Panc1 (cell line): ENCODE measurements around the gene SRPX2. TPM values are rescaled to one million over a fixed set of nuclear protein-coding genes. Genes with fewer than 3 reads are reported as not detected.

Source experiments
- ATAC-seq: fragments of 200-7000 bp; cut with Tn5 transposase; 2 replicates; pipeline ENCODE4 v1.9.1; 2020; ENCODE audit warnings: mild to moderate bottlenecking, moderate library complexity
- BruUV-seq: library from RNA; stranded (reverse); fragments of 400-500 nt; replicated peaks from 2 replicates; lab custom pipeline; 2021; lab: Mats Ljungman, UMichigan
- CTCF ChIA-PET: fragments of 300-600 bp; sonication (Branson Sonifier 250); formaldehyde crosslinking; loops from one replicate; lab custom pipeline; 2022; ENCODE audit warnings: antibody characterized with exemption; lab: Charles Lee
- POLR2A ChIA-PET: fragments of 300-600 bp; sonication (Branson Sonifier 250); formaldehyde crosslinking; loops from one replicate; lab custom pipeline; 2022; ENCODE audit warnings: antibody characterized with exemption; lab: Charles Lee
- DNase-seq: peaks from one replicate; pipeline ENCODE4 v3.0.0-alpha.2; 2010; ENCODE audit warnings: low read depth, low spot score
- H3K27ac ChIP-seq: 2 replicates; pipeline ENCODE4 v1.5.1; 2011; ENCODE audit warnings: mild to moderate bottlenecking, low read length, inconsistent platforms
- H3K27me3 ChIP-seq: fragments of 200-500 bp; sonication (Bioruptor generic); 2 replicates; pipeline ENCODE4 v1.6.0; 2014; ENCODE audit warnings: low read length, inconsistent platforms; ENCODE audit not compliant: control insufficient read depth, insufficient read depth
- H3K36me3 ChIP-seq: fragments of 200-500 bp; sonication (Bioruptor generic); 2 replicates; pipeline ENCODE4 v1.5.1; 2014; ENCODE audit warnings: inconsistent platforms, mild to moderate bottlenecking, low read length, moderate library complexity; ENCODE audit not compliant: control insufficient read depth, insufficient read depth
- H3K4me1 ChIP-seq: 2 replicates; pipeline ENCODE4 v1.5.1; 2011; ENCODE audit warnings: inconsistent platforms, mild to moderate bottlenecking, low read length, moderate library complexity; ENCODE audit not compliant: control insufficient read depth, insufficient read depth
- H3K4me3 ChIP-seq, 2 experiments: 2 replicates each; pipeline ENCODE4 v1.5.1; 2011 to 2012; ENCODE audit warnings: low read depth in 2 of 2, low read length in 2 of 2, mild to moderate bottlenecking in 2 of 2, inconsistent platforms in 1 of 2, moderate library complexity in 1 of 2
- H3K9me3 ChIP-seq: fragments of 200-500 bp; sonication (Bioruptor generic); 2 replicates; pipeline ENCODE4 v1.5.1; 2014; ENCODE audit warnings: low read depth, mild to moderate bottlenecking, inconsistent platforms, low read length, moderate library complexity; ENCODE audit not compliant: control insufficient read depth, insufficient read depth
- CTCF ChIP-seq: fragments of 450-650 bp; IDR thresholded peaks from 2 replicates; pipeline ENCODE4 v1.5.1; 2017; ENCODE audit warnings: mild to moderate bottlenecking
- POLR2AphosphoS5 ChIP-seq: IDR thresholded peaks from 2 replicates; pipeline ENCODE4 v1.6.1; 2012; ENCODE audit warnings: mild to moderate bottlenecking, low read depth, low read length, moderate library complexity
- REST ChIP-seq, 2 experiments: IDR thresholded peaks; 2 replicates each; pipeline ENCODE4 v1.6.1; 2011 to 2012; ENCODE audit warnings: low read depth in 2 of 2, control low read depth in 1 of 2, low read length in 1 of 2, mild to moderate bottlenecking in 1 of 2, moderate library complexity in 1 of 2; ENCODE audit not compliant: insufficient read depth in 1 of 2
- SIN3A ChIP-seq: IDR thresholded peaks from 2 replicates; pipeline ENCODE4 v1.6.1; 2012; ENCODE audit warnings: low read depth, mild to moderate bottlenecking, low read length, moderate library complexity, borderline replicate concordance; ENCODE audit not compliant: insufficient read depth
- TCF7L2 ChIP-seq: IDR thresholded peaks from 2 replicates; pipeline ENCODE4 v1.6.1; 2011; ENCODE audit warnings: mild to moderate bottlenecking, low read depth, low read length, inconsistent platforms
- in situ Hi-C: cut with HindIII; loops from 2 replicates; pipeline ENCODE4 v1.10.0; 2016; ENCODE audit warnings: low sequenced_read_pairs, low pct_unique_long_range_greater_than_20kb
- intact Hi-C: fragments of 100-400 bp; cut with micrococcal nuclease; formaldehyde crosslinking; loops from one replicate; pipeline ENCODE4 v1.10.0; 2022; ENCODE audit not compliant: unreplicated experiment
- total RNA-seq: library from RNA; stranded (reverse); gene quantifications from one replicate; pipeline ENCODE4 v1.2.1, GENCODE V29; 2021; ENCODE audit not compliant: unreplicated experiment

The SRPX2 gene
- total RNA-seq, 1 experiment from 2014 or later, result 1.2 TPM

- intact Hi-C loops (no loop called here), in situ Hi-C loops (no loop called here)
Measured at GRCh38 chrX:100717363-100717762, 73.4 kb downstream of the SRPX2 start.

GRCh38 chrX:100719139-100719538 is 75.1 kb downstream of the SRPX2 start:
- Histone ChIP-seq H3K4me1 (no peaks in the 10 kb centered on the region), H3K36me3 (no peaks in the 10 kb centered on the region), H3K9me3 (no peaks in the 10 kb centered on the region), H3K27ac (no peak overlapping the region), H3K4me3 (no peak overlapping the region), H3K27me3 (no peaks in the 10 kb centered on the region; the same call in 1 of the 2 replicates)
- TF ChIP-seq SIN3A, result no peak
- ChIA-PET CTCF (no interaction called here), POLR2A (no interaction called here)
- BruUV-seq, result no TSS peak
- ATAC-seq (no peak), DNase-seq (no peak)
- in situ Hi-C loops (no loop called here), intact Hi-C loops (no loop called here)

More at GRCh38 chrX:100717363-100717762, 73.4 kb downstream of the SRPX2 start:
- BruUV-seq, result no TSS peak
- Histone ChIP-seq H3K36me3 (no peaks in the 10 kb centered on the region), H3K4me1 (no peaks in the 10 kb centered on the region), H3K27me3 (no peaks in the 10 kb centered on the region; the same call in 1 of the 2 replicates), H3K4me3 (no peak overlapping the region), H3K9me3 (no peaks in the 10 kb centered on the region), H3K27ac (no peak overlapping the region)
- CTCF ChIA-PET, result interaction anchor here (2.0 kb wide), 1 partner anchor 46 kb away, joined by 6 read pairs; no protein-coding TSS in a partner anchor
- DNase-seq (no peak), ATAC-seq (no peak)
- TF ChIP-seq REST (IDR thresholded peaks at IDR 0.05; ENCODE audit: insufficient read depth in 1 of 2, low read depth in 2 of 2, low read length in 1 of 2), result no peak
- no peak for TF ChIP-seq POLR2AphosphoS5
- no peak for TF ChIP-seq SIN3A
- no peak for TF ChIP-seq CTCF
- TF ChIP-seq TCF7L2, result no peak
- POLR2A ChIA-PET, result no interaction called here

GRCh38 chrX:100720301-100720700 is 76.3 kb downstream of the SRPX2 start:
- CTCF ChIA-PET, result no interaction called here
- Histone ChIP-seq H3K27me3 (no peaks in the 10 kb centered on the region; the same call in 1 of the 2 replicates), H3K9me3 (no peaks in the 10 kb centered on the region), H3K4me1 (no peaks in the 10 kb centered on the region), H3K27ac (no peak overlapping the region), H3K36me3 (no peaks in the 10 kb centered on the region), H3K4me3 (no peak overlapping the region)
- DNase-seq (no peak), ATAC-seq (no peak)
- POLR2A ChIA-PET, result no interaction called here
- TF ChIP-seq POLR2AphosphoS5 (no peak), CTCF (no peak), TCF7L2 (no peak), REST (IDR thresholded peaks at IDR 0.05; ENCODE audit: insufficient read depth in 1 of 2, low read depth in 2 of 2, low read length in 1 of 2) (no peak), SIN3A (no peak)
- in situ Hi-C loops, result no loop called here
- no TSS peak for BruUV-seq
- intact Hi-C loops, result no loop called here
